Stimulated activated CD4-positive, alpha-beta T cell treated with anti-CD3 and anti-CD28 coated beads, Interleukin-4, amount 100 ng/mL, for 1 hour (primary cell): ENCODE measurements around the gene HNRNPA3.
"Not testable (repeated sequence)": the region's sequence is repeated elsewhere in the genome, so short reads cannot be mapped to it uniquely, and the experiment has no call there.

Source experiments
- DNase-seq: peaks from one replicate; pipeline ENCODE4 v3.0.0-alpha.2; 2020

Gene HNRNPA3

DNA sequence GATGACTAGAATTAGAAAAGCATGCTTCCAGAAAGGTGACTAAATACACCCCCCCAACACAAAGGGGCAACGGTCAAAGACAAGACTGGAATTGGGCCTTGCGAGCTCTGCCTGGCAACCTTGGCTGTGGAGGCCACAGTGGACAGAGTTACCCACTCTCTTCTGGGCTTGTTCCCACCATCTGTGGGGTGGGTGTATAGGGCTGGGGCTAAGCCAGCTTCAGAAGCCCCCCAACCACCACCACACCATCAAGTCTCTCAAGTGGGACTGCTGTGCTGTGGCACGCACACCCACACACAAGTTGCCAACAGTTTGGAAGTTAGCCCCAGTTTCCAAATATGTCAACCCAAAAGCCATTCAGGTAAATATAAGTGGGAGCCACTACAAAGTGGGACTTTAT, 44.1 kb downstream of the HNRNPA3 start:
- DNase-seq: no peak

DNA sequence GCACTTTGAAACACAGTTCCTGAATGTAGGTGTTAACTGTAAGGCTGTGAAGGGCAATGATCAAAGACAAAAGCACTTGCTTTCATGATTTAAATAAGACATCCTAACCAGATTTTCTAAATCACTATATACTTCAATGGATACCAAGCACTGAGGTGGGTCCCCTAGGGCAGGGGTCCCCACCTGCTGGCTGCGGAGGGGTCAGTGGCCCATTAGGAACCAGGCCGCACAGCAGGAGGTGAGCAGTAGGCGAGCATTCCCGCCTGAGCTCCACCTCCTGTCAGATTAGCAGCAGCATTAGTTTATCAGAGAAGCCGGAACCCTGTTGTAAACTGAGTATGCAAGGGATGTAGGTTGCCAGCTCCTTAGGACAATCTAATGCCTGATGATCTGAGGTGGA, 44.9 kb downstream of the HNRNPA3 start:
- DNase-seq: no peak

DNA sequence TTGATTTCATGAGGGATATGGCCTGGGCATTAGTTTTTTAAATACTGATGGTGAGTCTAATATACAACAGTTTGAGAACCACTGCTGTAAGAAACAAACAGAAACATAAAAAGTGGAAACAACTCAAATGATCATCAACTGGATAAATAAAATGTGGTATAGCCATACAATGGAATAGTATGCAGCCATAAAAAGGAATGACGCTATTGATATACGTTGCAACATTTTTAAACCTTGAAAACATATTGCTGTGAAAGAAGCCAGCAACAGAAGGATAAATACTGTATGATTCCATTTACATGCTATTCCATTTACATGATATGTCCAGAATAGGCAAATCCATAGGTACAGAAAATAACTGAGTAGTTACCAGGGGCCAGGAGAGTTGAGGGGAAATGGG, 45.5 kb downstream of the HNRNPA3 start:
- DNase-seq: no peak

DNA sequence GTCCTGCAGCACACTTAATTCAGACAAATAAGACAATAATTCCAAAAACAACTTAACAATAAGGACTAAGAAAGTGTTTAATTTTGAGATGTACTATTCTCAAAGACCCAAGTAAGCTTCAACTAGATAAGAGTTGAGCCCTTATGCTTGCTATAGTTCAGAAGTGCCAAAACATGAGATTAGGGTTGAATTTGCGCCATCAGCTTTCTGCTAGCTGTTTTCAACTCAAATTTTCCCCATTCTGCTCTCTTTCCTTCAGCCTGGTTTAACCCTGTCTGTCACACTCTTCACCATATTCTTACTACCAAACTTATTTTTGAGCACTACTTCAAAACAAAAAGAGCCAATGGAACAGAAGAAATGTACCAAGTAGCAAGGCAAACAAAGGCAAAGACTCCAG, 47.8 kb downstream of the HNRNPA3 start:
- no peak for DNase-seq

DNA sequence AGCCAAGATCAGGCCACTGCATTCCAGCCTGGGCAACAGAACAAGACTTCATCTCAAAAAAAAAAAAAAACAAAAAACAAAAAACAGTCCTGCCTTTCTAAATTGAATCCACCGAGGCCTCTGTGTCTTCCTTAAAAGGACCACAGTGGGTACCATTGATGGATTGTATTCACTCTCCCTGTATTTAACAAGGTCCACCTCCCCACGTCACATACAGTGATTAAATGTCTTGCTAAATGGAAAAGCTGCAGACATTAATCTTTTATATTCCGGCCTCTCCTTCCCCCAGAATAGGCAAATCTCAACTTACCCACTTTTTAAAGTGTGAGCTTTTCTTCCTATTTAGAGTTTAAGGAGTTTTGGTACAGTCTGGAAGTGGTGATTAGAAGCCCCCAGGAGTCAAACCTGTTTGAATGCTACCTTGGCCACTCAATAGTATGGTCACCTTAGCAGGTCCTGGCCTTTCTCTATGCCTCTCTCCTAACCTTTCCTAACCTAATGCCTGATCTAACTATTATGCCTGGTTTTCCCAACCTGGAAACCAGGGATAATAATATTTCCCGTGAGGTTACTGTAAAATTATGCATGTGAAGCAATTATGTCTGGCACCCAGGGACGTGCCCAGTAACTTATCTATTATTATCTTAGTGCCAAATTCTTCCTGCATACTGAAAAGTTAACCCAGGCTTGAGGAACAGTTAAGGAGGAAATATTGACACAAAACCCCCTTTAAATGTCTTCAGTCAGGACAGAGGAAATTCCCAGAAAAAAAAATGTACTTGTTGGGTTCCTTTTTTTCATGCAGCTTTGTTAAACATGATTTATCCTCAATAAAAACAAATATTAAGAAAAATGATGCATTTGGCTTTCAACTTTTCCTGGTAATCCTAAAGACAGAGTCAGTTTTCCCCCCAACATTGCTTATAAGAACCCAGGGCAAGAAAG, 48.8 kb downstream of the HNRNPA3 start:
- DNase-seq: no peak

DNA sequence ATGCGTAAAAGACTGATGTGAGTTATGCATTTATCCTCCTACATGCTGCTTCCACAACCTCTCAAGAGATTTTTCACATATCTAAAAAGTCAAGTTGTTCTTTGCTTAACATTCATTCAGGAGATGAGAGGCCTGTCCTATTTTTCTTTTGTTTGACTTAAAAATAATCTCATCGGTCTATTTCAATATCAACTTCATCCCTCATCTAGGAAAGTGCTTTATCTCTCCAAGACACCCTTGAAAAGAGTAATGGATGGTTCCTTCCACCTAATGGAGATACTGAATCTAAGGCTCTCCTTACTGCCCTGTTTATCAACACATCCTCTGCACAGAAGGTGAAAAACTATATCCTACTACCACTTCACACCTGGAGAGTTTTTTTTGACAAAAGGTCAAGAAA, 49.5 kb downstream of the HNRNPA3 start:
- no peak for DNase-seq

DNA sequence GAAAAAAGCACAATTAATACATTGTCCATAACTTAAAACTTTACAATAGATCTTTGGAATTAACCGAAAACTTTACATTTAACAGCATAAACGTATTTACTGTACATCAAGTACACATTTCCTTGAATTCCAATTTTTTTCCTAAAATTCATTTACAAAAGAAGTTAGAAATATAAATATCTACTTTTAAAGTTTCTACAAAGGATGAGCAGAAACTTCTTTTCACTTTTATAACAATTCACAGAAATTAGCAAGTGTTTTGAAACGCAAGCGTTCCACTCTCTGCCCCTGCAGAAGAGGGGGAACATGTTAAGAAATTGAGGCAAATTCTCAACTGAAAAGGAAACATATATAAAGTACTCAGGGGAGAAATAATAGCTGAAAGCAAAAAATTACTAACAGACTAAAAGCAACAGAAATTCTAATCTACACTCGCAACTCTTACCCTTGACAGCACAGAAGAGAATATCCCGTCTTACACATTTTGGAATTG, 50.4 kb downstream of the HNRNPA3 start:
- DNase-seq: no peak

DNA sequence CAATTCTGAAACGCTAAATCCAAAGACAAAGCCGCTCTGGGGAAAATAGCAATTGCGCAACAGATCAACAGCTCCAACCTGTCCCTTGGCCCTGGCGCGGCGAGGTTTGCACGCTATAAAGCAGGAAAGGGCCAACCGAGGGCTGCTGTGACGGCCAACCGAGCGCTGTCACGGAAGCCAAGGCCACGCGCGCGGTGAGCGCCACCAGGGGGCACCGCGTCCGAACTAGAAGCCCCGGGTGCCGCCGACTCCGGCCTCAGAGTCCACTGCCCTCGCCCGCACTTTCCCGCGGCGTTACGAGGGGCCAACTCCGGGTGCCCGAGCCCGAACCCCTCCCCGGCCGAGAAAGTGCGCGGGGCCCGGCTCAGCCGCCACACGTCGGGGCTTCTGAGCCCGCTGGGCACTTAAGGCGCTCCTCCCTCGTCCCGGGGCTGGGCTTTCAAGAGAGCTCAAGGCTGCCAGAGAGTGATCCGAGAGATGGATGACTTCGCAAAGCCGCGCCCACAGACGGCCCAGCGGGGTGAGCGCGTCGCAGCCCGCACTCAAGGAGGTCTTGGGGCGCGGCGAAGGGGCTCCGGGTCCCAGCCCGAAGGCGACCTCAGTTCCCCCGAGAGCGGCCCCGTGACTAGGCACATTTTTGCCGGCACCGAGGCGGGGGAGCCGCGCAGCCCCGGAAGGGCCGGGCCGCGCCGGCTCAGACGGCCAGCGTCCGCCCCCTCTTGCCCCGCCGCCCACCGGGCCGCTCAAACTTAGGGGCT, 51.0 kb downstream of the HNRNPA3 start:
- DNase-seq: peak; percentile 95

DNA sequence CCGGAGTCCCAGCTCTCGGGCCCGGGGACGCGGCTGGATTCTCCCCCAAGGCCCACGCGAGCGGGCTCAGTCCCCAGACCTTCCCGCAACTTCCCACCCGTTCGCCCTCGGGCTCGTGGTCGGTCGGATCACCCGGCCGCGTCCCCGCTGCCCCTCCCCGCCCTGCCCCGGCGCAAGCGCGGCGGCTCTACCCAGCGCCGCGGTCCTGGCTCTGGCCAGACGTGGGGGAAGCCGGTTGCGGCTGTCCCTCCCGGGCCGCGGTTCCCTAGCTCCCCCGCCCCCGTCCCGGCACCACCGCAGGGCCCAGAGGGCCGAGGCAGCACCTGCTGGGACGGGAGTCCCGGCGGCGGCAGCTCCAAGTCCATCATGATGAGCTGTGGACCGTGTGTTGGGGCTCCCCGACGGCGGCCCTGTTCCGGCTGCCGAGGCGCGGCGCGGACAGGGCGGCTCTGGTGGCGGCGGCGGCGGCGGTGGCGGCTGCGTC, 51.7 kb downstream of the HNRNPA3 start:
- DNase-seq: no peak

DNA sequence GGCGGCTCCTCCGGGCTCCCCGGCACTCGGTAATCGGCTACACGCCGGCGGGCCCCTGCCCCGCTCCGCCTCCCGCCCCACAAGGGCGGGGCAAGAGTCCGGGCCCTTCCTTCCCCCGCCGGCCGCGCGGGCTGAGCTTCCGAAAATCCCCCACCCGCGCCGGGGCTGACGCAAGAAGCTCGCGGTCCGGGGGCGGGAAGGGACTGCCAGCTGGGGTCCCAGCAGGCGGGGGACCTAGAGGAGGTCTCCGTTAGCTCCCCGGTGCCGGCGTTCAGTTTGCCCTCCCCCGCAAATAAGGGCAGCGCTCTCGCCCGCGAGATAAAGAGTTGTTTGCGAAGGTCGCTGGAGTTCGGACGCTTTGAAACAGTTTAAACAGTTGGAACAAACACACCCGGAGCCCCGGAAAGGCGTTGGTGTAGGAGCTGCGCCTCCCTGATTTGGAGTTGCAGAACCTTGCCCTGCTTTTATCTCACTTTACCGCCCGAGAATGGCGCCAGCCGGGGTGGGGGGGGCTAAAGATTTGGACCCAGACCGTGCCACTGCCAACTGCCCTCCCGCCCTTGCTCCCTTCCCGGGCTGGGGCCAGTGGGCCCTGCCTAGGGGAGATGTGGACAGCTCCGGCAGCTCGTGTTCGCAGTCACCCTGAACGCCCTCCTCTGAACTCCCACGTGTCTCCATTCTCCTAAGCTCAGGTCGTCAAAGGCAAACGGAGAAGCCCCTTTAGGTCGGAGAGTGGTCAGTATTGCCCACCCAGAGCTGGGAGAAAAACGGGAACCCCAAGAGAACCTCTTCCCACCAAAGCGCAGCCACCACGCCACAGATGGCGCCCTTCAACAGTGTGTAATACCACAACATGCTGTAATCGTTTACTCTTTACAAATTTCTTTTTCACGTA, 52.3 kb downstream of the HNRNPA3 start, which contains the start of gene NFE2L2:
TSS of gene NFE2L2 (minus strand) at position 35 of the 895 bp plus-strand sequence. CDS start 151 bp downstream, outside the sequence.
- DNase-seq: peak; percentile 98

DNA sequence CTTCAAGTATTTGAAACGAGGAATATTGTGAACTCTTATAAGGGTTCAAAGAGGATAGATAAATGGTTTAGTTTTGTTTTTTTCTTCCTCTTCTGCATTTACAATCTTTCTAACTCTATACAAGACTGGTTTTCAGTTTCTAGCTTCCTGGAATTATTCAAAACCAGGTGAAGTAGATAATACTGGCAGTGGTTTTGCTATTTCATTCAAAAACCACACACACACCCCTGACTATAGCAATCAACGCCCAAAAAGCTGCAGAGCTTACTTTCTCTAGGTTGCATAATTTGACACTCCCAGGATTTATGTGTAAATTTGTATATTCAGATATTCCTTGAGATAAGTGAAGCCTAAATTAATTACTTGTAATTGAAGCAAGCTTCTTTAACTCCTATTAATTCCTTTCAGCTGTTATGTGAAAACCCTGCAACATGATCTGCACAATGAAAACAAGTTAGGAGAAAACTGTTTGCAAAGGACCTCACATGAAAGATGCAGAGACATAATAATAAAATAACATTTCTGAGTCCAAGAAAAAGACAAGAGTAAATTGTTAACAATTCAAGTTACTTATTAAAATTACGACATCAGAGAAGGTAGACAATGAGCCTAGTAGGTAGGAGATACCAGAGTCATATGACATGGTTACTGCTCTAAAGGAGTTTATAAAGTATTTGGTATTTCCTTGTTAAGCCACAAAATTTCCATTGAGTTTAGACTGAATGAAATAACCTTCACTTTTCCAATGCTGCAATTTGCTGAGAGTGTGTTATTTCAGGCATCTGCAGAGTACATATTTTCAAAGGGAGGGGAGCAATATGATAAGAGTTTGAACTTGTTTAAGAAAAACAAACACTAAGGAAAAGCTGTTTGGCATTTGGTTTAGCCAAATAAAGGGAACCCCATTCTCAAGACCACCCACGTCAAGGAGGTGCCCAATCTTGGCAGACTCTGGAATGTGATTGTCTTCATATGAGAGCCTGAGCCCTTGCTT, 53.5 kb downstream of the HNRNPA3 start:
- no peak for DNase-seq

DNA sequence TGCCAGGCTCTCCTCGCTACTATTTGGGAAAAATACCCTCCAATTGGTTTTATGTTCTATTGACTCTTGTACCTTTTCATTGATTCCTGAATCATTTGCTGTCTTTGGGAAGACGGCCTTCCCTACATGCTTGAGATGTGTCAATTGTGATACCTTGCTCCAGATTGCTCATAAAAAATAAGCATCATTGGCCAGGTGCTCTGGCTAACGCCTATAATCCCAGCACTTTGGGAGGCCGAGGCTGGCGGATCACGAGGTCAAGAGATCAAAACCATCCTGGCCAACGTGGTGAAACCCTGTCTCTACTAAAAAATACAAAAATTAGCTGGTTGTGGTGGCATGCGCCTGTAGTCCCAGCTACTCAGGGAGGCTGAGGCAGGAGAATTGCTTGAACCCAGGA, 54.4 kb downstream of the HNRNPA3 start:
- not testable (repeated sequence) for DNase-seq

DNA sequence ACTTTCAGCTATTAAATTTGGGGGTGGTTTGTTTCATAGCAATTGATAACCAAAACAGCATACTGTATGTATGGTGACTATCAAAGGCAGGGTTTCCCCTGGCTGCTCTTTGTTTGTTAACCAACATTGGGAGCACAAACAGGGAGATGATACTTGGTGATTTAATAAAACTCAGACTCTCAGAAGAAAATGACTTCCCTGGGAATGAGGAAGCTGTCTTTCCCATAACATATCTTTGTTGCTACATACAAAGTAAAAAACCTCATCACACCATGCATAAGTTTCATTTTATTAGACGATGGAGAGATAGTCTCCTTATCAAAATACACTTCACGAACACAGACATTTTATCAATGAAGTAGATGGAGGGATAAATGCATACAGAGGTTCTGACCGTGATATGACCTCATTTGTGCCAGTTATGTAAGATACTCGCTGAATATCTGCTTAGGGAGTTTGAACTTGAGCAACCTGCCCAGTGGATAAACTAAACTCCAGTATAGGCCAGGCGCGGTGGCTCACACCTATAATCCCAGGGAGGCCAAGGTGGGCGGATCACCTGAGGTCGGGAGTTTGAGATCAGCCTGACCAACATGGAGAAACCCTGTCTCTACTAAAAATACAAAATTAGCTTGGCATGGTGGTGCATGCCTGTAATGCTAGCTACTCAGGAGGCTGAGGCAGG, 55.7 kb downstream of the HNRNPA3 start:
- DNase-seq: no peak

DNA sequence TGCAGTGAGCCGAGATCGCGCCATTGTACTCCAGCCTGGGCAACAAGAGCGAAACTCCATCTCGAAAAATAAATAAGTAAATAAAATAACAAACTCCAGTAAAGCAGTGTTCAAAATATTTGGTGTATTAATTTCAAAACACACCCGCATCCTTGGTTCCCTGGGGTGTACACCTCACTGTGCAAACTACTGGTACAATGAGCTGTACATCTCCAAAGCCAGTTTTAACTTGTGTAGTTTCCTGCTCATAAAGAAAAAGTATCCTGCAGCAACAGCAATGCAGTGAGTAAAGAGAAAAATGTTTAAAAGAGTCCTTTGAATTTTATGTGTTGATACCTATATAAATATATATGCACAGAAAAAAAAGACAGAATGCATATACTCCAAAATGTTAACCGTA, 56.3 kb downstream of the HNRNPA3 start:
- no peak for DNase-seq

DNA sequence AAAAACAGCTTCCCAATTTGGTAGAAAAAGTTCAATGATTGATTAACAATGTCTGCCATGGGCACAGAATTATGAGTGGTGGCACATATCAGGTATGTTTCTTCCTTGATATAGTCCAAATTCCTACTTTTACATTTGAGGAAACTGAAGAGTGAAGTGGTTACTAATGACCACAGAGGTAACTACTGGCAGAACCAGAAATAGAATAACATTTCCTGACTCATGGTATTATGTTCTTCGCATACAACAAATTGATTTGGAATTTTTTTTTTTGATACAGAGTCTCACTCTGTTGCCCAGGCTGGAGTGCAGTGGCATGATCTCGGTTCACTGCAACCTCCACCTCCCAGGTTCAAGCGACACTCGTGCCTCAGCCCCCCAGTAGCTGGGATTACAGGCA, 57.9 kb downstream of the HNRNPA3 start:
- DNase-seq: no peak

DNA sequence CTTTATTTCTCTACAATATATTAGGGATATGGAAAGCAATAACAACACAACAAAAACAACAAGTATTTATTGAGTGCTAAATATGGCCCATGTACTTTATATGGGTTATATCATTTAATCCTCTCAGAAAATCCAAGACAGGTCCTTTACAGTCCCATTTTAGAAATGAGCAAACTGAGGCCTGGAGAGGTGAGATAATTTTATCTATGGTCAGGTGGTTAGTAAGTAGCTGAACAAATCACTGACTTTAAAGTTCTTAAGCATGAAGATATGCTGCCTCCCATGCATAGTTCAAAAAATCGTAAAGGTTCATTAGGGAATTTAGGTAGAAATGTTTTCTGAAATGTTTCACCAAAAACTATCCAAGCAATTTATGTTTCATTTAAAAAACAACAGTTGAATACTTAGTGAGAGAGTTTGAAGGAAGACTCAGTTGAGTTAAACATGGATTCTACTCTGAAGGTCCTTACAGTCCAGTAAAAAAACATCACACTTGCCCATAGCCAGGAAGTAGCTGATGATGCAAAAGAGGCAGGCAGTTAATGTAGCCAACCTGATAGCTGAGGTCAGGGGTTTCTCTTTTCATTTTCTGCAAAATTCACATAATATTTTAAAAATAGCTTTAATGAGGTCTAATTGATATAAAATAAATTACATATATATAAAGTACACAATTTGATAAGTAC, 59.5 kb downstream of the HNRNPA3 start:
- DNase-seq: no peak

DNA sequence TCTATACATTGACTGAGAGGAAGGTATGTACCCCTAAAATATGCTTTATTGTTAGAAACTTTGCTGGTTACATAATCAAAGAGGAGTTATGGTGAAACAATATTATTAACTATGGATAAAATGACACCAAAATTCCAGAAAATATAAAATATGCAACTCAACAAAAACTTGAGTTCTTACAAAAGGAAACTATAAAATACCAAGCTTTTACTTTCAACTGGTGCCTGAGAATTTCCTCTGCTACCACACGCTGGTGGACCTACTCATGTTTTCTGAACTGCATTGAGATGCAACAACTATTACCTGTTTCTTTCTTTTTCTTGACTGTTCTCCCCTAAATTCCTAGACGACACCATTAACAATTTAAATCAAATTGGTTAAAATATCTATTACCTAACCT, 60.2 kb downstream of the HNRNPA3 start:
- DNase-seq: no peak

DNA sequence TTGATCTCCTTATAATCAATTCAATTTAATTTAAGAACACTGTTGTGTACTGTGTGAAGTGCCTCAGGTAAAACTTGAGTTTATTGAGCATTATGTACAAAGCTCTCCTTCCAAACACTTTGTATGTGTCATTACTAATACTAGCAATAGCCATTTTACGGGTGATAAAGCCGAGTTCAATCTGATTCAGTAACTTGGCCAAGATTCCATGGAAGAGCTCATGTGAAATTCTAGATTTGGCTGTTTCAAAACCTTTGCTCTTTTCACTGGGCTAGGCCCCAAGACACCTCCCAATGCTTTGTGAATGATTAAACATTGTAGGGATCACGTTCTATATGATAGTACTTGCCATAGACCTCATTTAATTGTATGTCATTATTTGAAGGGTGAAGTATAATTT, 60.8 kb downstream of the HNRNPA3 start:
- DNase-seq: no peak
